Fibroblast of skin of left quadriceps (primary cell): Measurements from ENCODE around the gene MYBPC2.

Experiments used
- DNase-seq, 2 experiments: peaks; one replicate each; pipeline ENCODE4 v3.0.0-alpha.2; 2013; ENCODE audit warnings: low read depth in 2 of 2

MYBPC2 gene

GRCh38 chr19:50498219-50499056 is 65.7 kb downstream of the MYBPC2 start:
- no peak for DNase-seq

GRCh38 chr19:50500060-50500752 is 67.5 kb downstream of the MYBPC2 start:
- no peak for DNase-seq

- no peak for DNase-seq
Observed at GRCh38 chr19:50500753-50501151, 68.1 kb downstream of the MYBPC2 start.

GRCh38 chr19:50501186-50501567 is 68.5 kb downstream of the MYBPC2 start:
- DNase-seq = no peak

- no peak for DNase-seq
Observed at GRCh38 chr19:50501568-50502475, 69.1 kb downstream of the MYBPC2 start.

- DNase-seq = no peak
Observed at GRCh38 chr19:50505856-50506611, 73.3 kb downstream of the MYBPC2 start.

- DNase-seq = no peak
Observed at GRCh38 chr19:50506700-50507099, 74.0 kb downstream of the MYBPC2 start.

GRCh38 chr19:50507376-50507775 is 74.7 kb downstream of the MYBPC2 start:
- DNase-seq = no peak

GRCh38 chr19:50508843-50509190 is 76.1 kb downstream of the MYBPC2 start:
- no peak for DNase-seq

- no peak for DNase-seq
Observed at GRCh38 chr19:50509366-50509765, 76.7 kb downstream of the MYBPC2 start.

GRCh38 chr19:50510121-50510670 is 77.5 kb downstream of the MYBPC2 start:
- no peak for DNase-seq

GRCh38 chr19:50510700-50511068 is 78.0 kb downstream of the MYBPC2 start:
- DNase-seq = no peak

- peak; percentile 99 for DNase-seq
Observed at GRCh38 chr19:50511069-50511822, 78.6 kb downstream of the MYBPC2 start, which contains the start of gene JOSD2. Gene JOSD2 (minus strand): TSS chr19:50511191. CDS start chr19:50510431, 760 bp downstream.

- no peak for DNase-seq
Observed at GRCh38 chr19:50512112-50512998, 79.7 kb downstream of the MYBPC2 start.

GRCh38 chr19:50512999-50513745 is 80.5 kb downstream of the MYBPC2 start:
- no peak for DNase-seq

GRCh38 chr19:50513746-50514345 is 81.2 kb downstream of the MYBPC2 start, which contains the start of gene ASPDH:
Gene ASPDH (minus strand): TSS chr19:50513913. CDS start chr19:50513823, 90 bp downstream.
- no peak for DNase-seq

GRCh38 chr19:50514346-50515167 is 81.9 kb downstream of the MYBPC2 start:
- DNase-seq = no peak
